ENCODE data around the gene C15orf62. TPM values are rescaled to one million over a fixed set of nuclear protein-coding genes. Genes with fewer than 3 reads are reported as not detected.

Gene C15orf62
- total and polyA plus RNA-seq, 2 donors from 2014 or later = 0.47 to 1.4 TPM

DNA sequence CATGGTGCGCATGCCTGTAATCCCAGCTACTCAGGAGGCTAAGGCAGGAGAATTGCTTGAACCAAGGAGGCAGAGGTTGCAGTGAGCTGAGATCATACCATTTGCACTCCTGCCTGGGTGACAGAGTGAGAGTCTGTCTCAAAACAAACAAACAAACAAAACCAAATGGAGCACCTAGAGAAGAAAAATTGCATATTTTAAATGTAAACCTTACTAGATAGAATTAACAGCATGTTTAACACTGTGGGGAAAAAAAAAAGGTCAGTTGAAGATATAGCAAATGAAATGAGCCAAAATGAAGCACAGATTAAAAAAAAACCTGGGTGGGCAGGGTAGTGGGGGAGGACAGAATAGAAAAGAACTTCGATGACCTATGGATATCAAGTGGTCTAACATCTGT is 51.4 kb downstream of the C15orf62 start:
- no peak overlapping the region for H3K4me3 ChIP-seq (ENCODE audit: low read length in 3 of 3)

More for the DNA sequence above, 51.4 kb downstream of the C15orf62 start:
- DNase-seq (no peak), FAIRE-seq (no peak)
- no peaks in the 10 kb centered on the region for H3K27me3 ChIP-seq (ENCODE audit: control insufficient read depth, insufficient read depth, low read length)
- TF ChIP-seq, protein P1, sequence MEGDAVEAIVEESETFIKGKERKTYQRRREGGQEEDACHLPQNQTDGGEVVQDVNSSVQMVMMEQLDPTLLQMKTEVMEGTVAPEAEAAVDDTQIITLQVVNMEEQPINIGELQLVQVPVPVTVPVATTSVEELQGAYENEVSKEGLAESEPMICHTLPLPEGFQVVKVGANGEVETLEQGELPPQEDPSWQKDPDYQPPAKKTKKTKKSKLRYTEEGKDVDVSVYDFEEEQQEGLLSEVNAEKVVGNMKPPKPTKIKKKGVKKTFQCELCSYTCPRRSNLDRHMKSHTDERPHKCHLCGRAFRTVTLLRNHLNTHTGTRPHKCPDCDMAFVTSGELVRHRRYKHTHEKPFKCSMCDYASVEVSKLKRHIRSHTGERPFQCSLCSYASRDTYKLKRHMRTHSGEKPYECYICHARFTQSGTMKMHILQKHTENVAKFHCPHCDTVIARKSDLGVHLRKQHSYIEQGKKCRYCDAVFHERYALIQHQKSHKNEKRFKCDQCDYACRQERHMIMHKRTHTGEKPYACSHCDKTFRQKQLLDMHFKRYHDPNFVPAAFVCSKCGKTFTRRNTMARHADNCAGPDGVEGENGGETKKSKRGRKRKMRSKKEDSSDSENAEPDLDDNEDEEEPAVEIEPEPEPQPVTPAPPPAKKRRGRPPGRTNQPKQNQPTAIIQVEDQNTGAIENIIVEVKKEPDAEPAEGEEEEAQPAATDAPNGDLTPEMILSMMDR (IDR thresholded peaks at IDR 0.05; ENCODE audit: borderline replicate concordance, extremely low read depth, insufficient read depth) = no peak
- H3K36me3 ChIP-seq (ENCODE audit: control insufficient read depth in 2 of 3, insufficient read depth in 3 of 3, low read length in 3 of 3) = no peaks in the 10 kb centered on the region
- no peaks in the 10 kb centered on the region for H3K9me3 ChIP-seq (ENCODE audit: control insufficient read depth in 2 of 3, insufficient read depth in 1 of 3, low read length in 3 of 3)
- intact Hi-C loops (cut with DNase I) = no loop called here
- H3K9ac ChIP-seq (ENCODE audit: low read length in 3 of 3) = no peak overlapping the region
- no peak overlapping the region for H3K27ac ChIP-seq (ENCODE audit: low read depth in 2 of 2, low read length in 2 of 2)
- peaks cover 0 to 4% (median 0%) of the 10 kb centered on the region in 3 donors for H3K4me1 ChIP-seq (ENCODE audit: control insufficient read depth in 2 of 3, insufficient read depth in 2 of 3, low read depth in 1 of 3, low read length in 3 of 3)

Other genes with a start within 250 kb of the C15orf62 start
- gene CCDC32, start 204.9 kb upstream of the C15orf62 start, total RNA-seq = 34.4 TPM
- gene CCDC32, start 204.9 kb upstream of the C15orf62 start, polyA plus RNA-seq (ENCODE audit: insufficient read depth, low read depth, low replicate concordance) = 35.9 TPM
- 9.8 TPM for gene RPUSD2, start 200.7 kb upstream of the C15orf62 start, total RNA-seq
- gene RPUSD2, start 200.7 kb upstream of the C15orf62 start, polyA plus RNA-seq (ENCODE audit: insufficient read depth, low read depth, low replicate concordance) = 12.7 TPM
- 1.1 TPM for gene KNL1, start 175.7 kb upstream of the C15orf62 start, total RNA-seq
- 2.5 TPM for gene KNL1, start 175.7 kb upstream of the C15orf62 start, polyA plus RNA-seq (ENCODE audit: insufficient read depth, low read depth, low replicate concordance)
- 1.1 TPM for gene RAD51, start 74.8 kb upstream of the C15orf62 start, total RNA-seq
- gene RAD51, start 74.8 kb upstream of the C15orf62 start, polyA plus RNA-seq (ENCODE audit: insufficient read depth, low read depth, low replicate concordance) = not detected
- 38.2 TPM for gene RMDN3, start 14.7 kb upstream of the C15orf62 start, total RNA-seq
- gene RMDN3, start 14.7 kb upstream of the C15orf62 start, polyA plus RNA-seq (ENCODE audit: insufficient read depth, low read depth, low replicate concordance) = 34.9 TPM
- gene GCHFR, start 5.9 kb upstream of the C15orf62 start, total RNA-seq = 15.4 TPM
- gene GCHFR, start 5.9 kb upstream of the C15orf62 start, polyA plus RNA-seq (ENCODE audit: insufficient read depth, low read depth, low replicate concordance) = 145 TPM
- gene ZFYVE19, start 37.1 kb downstream of the C15orf62 start, total RNA-seq = 18.7 TPM
- 37.5 TPM for gene ZFYVE19, start 37.1 kb downstream of the C15orf62 start, polyA plus RNA-seq (ENCODE audit: insufficient read depth, low read depth, low replicate concordance)
- 41.6 TPM for gene DNAJC17, start 37.5 kb downstream of the C15orf62 start, total RNA-seq
- 56.7 TPM for gene DNAJC17, start 37.5 kb downstream of the C15orf62 start, polyA plus RNA-seq (ENCODE audit: insufficient read depth, low read depth, low replicate concordance)
- gene PPP1R14D, start 58.7 kb downstream of the C15orf62 start, total RNA-seq = not detected
- 4.0 TPM for gene PPP1R14D, start 58.7 kb downstream of the C15orf62 start, polyA plus RNA-seq (ENCODE audit: insufficient read depth, low read depth, low replicate concordance)
- gene SPINT1, start 74.1 kb downstream of the C15orf62 start, total RNA-seq = 114 TPM
- gene SPINT1, start 74.1 kb downstream of the C15orf62 start, polyA plus RNA-seq (ENCODE audit: insufficient read depth, low read depth, low replicate concordance) = 112 TPM
- gene RHOV, start 104.3 kb downstream of the C15orf62 start, total RNA-seq = 3.0 TPM
- gene RHOV, start 104.3 kb downstream of the C15orf62 start, polyA plus RNA-seq (ENCODE audit: insufficient read depth, low read depth, low replicate concordance) = 4.6 TPM
- gene VPS18, start 124.5 kb downstream of the C15orf62 start, total RNA-seq = 28.1 TPM
- gene VPS18, start 124.5 kb downstream of the C15orf62 start, polyA plus RNA-seq (ENCODE audit: insufficient read depth, low read depth, low replicate concordance) = 21.9 TPM
- gene DLL4, start 159.4 kb downstream of the C15orf62 start, total RNA-seq = 9.4 TPM
- gene DLL4, start 159.4 kb downstream of the C15orf62 start, polyA plus RNA-seq (ENCODE audit: insufficient read depth, low read depth, low replicate concordance) = 5.8 TPM
- 4.7 TPM for gene CHAC1, start 183.5 kb downstream of the C15orf62 start, total RNA-seq
- gene CHAC1, start 183.5 kb downstream of the C15orf62 start, polyA plus RNA-seq (ENCODE audit: insufficient read depth, low read depth, low replicate concordance) = 21.1 TPM

All from kidney (tissue), 14 donors.